HTERT RPE-1 (cell line): ENCODE data around the gene HHAT.
"Not testable (repeated sequence)": the region's sequence is repeated elsewhere in the genome, so short reads cannot be mapped to it uniquely, and the experiment has no call there.

ENCODE experiments used
- in situ Hi-C: fragments of 300-500 bp; cut with MboI; formaldehyde crosslinking; loops from 4 replicates; pipeline ENCODE4 v1.14.3; 2020; ENCODE audit warnings: low sequenced_read_pairs

HHAT gene

GRCh38 chr1:210354305-210354704 is 25.6 kb downstream of the HHAT start:
- in situ Hi-C loops: not testable (repeated sequence)

DNA sequence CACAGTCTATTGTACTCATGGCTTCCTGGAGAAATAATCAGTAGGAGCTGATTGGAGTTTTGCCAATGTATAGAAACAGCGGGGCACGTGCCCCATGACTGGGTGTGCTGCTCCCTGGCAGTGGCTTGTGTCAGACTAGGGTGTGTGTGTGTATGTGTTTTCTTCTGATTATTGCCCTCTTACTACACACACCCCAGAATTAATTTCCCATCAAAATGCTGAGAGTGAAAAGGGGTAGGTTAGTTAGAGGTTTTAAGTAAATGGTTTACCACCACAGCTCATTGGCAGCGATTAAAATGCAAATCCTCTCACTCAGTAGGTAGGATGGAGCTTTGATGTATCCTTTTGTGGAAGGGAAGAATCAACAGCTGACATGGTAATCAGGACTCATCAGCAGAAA is 29.9 kb downstream of the HHAT start:
- in situ Hi-C loops: no loop called here

DNA sequence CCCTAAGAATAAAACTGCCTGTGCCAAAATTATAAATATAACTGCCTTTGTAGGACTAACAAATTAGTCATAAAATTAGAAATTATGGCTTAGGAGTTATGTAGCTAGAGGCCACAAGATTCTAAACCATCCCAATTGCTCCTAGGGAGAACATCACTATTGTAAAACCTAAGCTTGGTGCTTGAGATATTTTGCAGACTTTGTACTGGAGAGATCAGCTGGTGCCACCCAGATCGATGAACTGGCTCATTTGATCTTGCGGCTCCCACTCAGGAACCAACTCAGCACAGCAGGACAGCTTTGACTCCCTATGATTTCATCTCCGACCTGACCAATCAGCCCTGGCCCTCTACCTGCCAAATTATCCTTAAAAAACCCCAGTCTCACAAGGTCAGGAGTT is 30.6 kb downstream of the HHAT start:
- in situ Hi-C loops: no loop called here

DNA sequence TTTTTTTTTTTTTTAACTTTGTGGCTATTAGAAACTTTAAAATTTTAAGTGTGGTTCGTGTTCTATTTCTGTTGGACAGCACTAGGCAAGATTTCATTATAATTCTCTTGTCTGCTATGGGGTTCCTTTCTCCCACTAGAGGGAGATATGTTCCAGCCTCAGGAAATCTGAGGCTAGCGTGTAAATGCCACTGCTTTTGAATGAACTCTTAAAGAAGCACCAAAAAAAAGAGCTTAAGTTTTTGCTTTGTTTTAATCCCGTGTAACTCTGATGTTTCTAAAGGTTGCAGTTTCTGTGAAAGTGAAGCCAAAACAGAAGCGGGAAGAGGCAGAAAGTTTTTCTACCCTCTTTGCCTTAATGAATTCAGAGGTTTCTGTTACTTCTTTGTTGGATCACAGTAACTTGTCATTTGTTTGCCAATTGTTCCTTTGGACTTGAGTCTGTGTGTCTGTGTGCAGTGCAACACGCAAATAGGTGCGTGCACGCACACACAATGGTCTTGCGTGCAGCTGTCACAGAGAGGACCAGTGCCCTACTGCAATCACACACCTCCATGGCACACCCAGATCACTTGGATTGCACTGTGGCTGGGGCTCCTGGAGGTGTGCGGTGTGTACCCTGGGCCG is 32.3 kb downstream of the HHAT start:
- in situ Hi-C loops: no loop called here

GRCh38 chr1:210361665-210362064 is 33.0 kb downstream of the HHAT start:
- in situ Hi-C loops: no loop called here

DNA sequence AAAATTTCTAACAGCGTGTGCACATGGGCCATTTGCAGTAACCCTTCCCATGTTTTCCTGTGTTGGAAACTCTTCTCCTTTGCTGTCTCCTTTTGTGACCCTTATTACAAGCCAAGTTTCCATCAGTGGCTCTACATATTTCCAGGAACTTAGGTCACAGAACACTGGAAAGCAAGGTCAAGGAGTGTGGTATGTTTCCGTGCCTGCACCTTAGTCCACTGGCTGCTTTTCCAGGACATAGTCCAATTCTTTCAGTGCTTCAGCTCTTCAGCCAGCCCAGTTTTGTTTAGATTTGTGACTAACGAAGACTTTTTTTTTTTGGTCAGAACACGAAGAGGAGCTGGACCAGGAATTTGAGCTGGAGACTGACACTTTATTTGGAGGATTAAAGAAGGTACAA is 33.8 kb downstream of the HHAT start:
- in situ Hi-C loops: no loop called here

DNA sequence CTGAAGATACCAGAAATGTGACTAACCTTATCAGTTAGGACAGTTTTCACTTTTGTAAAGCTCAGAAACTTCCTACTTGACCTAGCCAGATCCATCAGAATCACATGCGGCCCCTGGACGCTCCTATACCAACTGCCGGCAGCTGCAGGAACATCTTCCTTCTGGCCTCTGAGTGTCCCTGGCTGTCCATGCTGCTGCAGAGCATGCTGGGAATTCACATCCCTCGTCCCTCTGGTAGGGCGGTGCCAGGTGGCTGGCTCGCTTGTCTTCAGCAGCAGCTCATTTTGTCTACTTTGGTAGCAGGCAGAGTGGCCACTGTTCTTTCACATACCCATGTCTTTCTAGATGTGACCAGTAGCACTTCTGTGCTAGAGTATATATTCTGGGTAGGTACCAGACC is 34.4 kb downstream of the HHAT start:
- in situ Hi-C loops: no loop called here

GRCh38 chr1:210364479-210364878 is 35.8 kb downstream of the HHAT start:
- in situ Hi-C loops: no loop called here

DNA sequence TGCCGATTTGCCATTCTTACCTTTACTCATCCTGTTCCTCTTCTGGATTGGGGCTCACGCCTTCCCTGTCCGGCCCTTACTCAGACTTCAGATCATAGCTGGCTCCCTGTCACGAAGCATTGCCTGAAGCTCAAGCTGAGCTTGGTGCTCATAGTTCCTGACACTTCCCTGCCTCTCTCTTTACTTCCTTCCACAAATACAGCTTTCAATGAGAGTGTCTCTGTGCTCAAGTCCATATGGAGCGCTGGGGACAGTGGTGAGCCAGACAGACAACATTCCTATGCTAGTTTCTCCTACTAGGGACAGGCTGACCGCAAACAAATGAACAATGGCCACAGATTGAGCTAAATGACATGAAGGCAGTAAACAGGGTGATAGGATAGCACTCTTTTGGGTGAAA is 38.1 kb downstream of the HHAT start:
- in situ Hi-C loops: no loop called here

DNA sequence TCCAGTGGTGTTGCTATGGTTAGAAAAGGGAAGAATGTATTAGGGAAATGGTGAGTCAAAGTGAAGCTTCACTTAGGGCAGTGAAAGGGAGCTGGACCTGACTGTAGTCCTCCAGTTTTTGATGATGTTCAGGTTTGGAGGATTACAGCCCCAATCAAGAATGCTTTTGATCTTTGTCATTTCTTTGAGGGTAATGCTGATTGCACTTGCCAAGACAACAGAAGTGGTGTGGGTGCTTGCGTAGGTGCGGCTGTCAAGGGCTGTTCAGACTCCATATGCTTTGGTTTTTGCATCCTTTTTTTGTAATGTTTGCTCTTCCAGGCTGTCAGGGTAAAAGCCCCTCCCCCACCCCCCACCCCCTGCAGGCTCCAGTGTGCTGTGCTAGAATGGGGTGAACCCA is 38.9 kb downstream of the HHAT start:
- in situ Hi-C loops: no loop called here

DNA sequence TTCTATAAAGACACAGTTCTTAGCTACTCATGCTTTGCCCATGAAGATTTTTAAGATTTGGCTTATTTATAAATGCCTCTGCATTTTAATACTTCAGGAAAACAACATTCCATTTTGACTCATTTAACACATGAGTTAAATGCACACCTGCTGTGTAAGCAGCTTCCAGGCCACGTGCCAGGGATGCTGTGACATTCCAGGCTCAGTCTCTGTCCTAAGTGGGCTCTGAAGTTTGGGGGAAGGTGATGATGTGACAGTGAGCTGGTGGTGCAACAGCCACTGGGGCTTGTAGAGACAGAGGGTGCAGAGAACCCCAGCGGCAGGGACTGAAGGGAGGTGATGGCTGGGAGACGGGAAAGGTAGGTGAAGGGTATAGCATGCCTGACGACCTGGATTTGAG is 40.7 kb downstream of the HHAT start:
- in situ Hi-C loops: no loop called here

GRCh38 chr1:210371916-210372315 is 43.2 kb downstream of the HHAT start:
- in situ Hi-C loops: no loop called here

DNA sequence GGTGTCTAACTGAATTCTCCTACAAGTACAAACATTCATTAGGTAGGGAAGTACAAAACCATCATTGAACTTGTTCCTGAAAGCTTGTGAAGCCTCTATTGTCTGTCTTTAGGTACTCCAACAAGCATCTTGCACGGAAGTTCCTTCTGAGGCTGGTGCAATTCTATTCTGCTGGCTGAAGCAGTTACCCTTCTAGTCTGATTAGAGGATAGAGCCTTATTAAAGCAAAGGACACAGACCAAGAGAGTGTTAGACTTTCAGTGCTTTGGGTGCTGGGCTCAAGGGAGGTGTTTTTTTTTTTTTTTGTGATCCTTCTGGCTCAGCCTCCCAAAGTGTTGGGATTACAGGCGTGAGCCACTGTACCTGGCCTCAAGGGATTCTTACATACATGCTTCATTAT is 43.8 kb downstream of the HHAT start:
- in situ Hi-C loops: no loop called here

DNA sequence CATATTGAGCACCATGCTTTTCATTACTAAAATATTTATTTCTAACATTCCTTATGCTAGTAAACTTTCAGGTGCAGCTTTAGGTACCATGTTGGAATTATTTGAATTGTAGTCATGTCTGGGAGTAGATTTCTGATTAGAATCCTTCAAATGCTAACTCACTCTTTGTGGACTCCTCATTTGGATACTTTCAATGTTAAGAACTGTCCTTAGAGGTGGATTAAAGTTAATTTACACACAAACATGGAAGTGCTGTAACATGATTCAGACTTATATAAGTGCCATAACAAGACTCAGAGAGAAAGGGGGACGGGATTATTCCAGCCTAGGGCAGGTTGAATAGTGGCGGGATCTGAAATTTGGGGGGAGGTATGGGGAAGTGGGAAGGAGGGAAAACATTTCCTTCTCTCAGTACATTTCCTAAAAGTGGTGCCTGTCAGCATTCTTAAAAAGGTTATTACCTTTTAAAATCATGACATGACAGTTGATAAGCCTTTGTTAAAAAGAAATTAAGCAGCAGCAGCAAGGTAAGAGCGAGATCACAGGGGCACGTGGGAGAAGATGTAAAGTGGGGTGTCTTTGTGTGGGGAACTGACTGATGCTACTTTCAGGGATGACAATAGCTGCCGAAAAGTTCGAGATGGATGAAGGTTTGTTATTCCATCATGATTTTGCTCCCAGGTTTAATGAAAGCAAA is 44.4 kb downstream of the HHAT start:
- in situ Hi-C loops: no loop called here

DNA sequence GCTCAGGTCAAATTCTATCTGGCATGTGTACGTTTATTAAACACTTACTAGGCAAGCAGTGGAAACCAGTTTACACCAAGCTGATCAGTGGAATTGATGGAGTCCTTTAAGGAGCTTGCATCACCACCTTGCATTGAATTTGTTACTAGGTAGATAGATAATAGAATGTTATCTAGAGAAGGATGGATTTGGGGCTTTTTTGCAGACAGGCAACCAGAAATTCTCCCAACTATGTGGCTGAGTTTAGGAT is 44.9 kb downstream of the HHAT start:
- in situ Hi-C loops: no loop called here

DNA sequence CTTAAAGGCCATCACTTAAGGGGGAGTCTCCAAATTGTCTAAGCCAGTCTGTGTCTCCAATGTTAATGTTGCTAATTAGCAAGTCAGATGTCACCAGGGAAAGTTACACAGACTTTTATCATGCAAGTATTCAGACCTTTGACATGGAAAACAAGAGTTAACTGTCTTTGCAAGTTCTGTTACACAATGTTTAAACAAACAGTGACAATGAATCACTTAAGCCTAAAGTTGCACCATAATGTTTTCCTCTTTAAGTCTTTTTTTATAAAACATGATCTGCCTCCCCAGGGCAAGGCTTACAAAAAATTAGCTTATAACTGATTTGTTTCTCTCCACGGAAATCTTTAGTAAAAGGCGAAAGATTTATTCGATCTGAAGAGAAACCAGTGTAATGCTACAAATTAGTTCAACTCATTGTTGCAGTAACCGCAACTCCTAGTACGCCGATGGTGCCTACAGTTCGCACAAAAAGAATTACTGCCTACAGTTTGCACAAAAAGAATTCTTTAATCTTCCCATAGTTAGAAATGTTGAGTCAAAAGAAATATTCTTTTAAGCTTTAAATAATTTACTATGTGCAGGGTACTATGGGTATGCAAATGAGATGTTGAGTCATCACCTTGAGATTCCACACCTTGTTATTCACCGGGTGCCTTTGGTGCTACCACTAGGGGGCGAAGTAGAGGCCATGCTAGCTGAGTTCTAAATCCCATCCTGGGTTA is 45.3 kb downstream of the HHAT start:
- in situ Hi-C loops: no loop called here

- in situ Hi-C loops: no loop called here
Measured at GRCh38 chr1:210374600-210374953, 45.9 kb downstream of the HHAT start.

- in situ Hi-C loops: no loop called here
Measured at GRCh38 chr1:210376836-210377372, 48.2 kb downstream of the HHAT start.

DNA sequence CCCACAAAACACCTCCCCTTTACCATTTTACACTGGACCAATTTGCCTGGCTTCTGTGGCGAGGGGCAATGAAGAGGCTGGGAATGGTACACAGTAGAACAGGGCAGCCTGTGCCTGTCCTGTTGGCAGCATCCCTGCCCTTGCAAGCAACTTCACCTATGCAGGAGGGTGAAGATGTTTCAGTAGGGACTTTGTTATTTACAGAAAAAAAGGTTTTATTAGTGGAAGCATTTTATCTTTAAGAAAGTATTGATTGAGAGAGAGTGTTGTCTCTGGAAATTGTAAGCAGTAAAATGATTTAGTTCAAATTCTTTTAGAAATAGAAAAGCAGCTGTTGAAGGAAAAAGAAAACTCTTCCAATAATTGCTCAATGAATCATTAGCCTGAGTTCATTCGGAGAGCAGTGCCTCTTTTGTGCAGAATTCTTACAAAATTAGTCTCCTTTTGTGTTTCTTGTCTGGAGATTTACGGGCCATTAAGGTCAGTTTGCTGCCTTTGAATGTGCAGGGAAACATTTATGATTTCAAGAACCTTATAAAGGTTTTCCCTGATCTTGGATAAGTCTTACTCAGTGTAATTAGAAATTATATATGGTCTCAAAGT is 49.1 kb downstream of the HHAT start:
- in situ Hi-C loops: no loop called here

GRCh38 chr1:210378736-210379135 is 50.0 kb downstream of the HHAT start:
- in situ Hi-C loops: no loop called here

GRCh38 chr1:210381934-210382333 is 53.2 kb downstream of the HHAT start:
- in situ Hi-C loops: no loop called here

DNA sequence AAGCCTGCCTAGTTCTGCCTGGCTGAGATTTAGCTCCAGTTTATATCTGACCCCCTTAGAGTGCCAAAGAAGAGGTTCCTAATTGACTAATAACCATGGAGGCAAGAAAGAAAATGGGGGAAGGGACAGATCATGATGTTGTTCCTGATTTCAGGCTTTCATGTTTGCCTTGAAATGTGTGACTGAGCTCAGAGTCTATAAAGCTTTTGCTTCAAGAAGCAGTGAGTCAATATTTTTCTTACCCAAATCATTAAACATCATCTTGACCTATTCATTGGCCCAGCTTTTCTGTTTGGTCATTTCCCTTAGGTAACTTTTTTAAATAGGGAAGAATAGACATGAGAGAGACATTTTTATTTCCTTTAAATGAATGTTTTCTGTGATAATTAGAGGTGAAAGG is 55.9 kb downstream of the HHAT start:
- in situ Hi-C loops: no loop called here
